ENCODE data around the gene PSME4. TPM values are rescaled to one million over a fixed set of nuclear protein-coding genes. Genes with fewer than 3 reads are reported as not detected.

The PSME4 gene
- total RNA-seq, 1 donor from 2014 or later = 45.3 TPM

GRCh38 chr2:53863538-53864227 lies 107.1 kb downstream of the PSME4 start:
- Mint-ChIP-seq H3K27ac (ENCODE audit: unreplicated experiment) (no peak overlapping the region), H3K9me3 (ENCODE audit: low read depth) (no peaks in the 10 kb centered on the region), H3K4me1 (ENCODE audit: low read depth) (no peaks in the 10 kb centered on the region), H3K4me3 (ENCODE audit: unreplicated experiment) (no peak overlapping the region), H3K27me3 (ENCODE audit: low read depth) (no peaks in the 10 kb centered on the region), H3K36me3 (ENCODE audit: low read depth) (peaks cover 20% of the 10 kb centered on the region)
- DNase-seq (ENCODE audit: low spot score) = no peak
- TF ChIP-seq CTCF (IDR thresholded peaks at IDR 0.05) = no peak

GRCh38 chr2:53861824-53862223 lies 109.0 kb downstream of the PSME4 start:
- peaks cover 19% of the 10 kb centered on the region for H3K36me3 Mint-ChIP-seq (ENCODE audit: low read depth)
- H3K27me3 Mint-ChIP-seq (ENCODE audit: low read depth) = no peaks in the 10 kb centered on the region
- TF ChIP-seq CTCF (IDR thresholded peaks at IDR 0.05) = no peak
- DNase-seq (ENCODE audit: low spot score) = no peak
- H3K27ac Mint-ChIP-seq (ENCODE audit: unreplicated experiment) = no peak overlapping the region
- no peaks in the 10 kb centered on the region for H3K4me1 Mint-ChIP-seq (ENCODE audit: low read depth)
- no peaks in the 10 kb centered on the region for H3K9me3 Mint-ChIP-seq (ENCODE audit: low read depth)
- no peak overlapping the region for H3K4me3 Mint-ChIP-seq (ENCODE audit: unreplicated experiment)

- Mint-ChIP-seq H3K4me3 (ENCODE audit: unreplicated experiment) (no peak within 1 kb of the TSS), H3K36me3 (ENCODE audit: low read depth) (peaks cover 5% of the 10 kb centered on the region), H3K27ac (ENCODE audit: unreplicated experiment) (no peak within 1 kb of the TSS), H3K9me3 (ENCODE audit: low read depth) (no peaks in the 10 kb centered on the region), H3K27me3 (ENCODE audit: low read depth) (no peaks in the 10 kb centered on the region), H3K4me1 (ENCODE audit: low read depth) (no peaks in the 10 kb centered on the region)
- TF ChIP-seq CTCF (IDR thresholded peaks at IDR 0.05) = no peak
- DNase-seq (ENCODE audit: low spot score) = no peak
Measured at GRCh38 chr2:53859206-53860181, 111.3 kb downstream of the PSME4 start, which contains the start of gene GPR75. Gene GPR75 (minus strand): TSS chr2:53859967. CDS start chr2:53854756, 5,211 bp downstream.

- Mint-ChIP-seq H3K9me3 (ENCODE audit: low read depth) (no peaks in the 10 kb centered on the region), H3K4me1 (ENCODE audit: low read depth) (no peaks in the 10 kb centered on the region), H3K27ac (ENCODE audit: unreplicated experiment) (no peak overlapping the region), H3K27me3 (ENCODE audit: low read depth) (no peaks in the 10 kb centered on the region), H3K4me3 (ENCODE audit: unreplicated experiment) (no peak overlapping the region), H3K36me3 (ENCODE audit: low read depth) (peaks cover 14% of the 10 kb centered on the region)
- DNase-seq (ENCODE audit: low spot score) = no peak
- TF ChIP-seq CTCF (IDR thresholded peaks at IDR 0.05) = no peak
Measured at GRCh38 chr2:53856272-53856671, 114.5 kb downstream of the PSME4 start.

- no peak for DNase-seq (ENCODE audit: low spot score)
- peaks cover 14% of the 10 kb centered on the region for H3K36me3 Mint-ChIP-seq (ENCODE audit: low read depth)
- H3K9me3 Mint-ChIP-seq (ENCODE audit: low read depth) = no peaks in the 10 kb centered on the region
- no peak overlapping the region for H3K4me3 Mint-ChIP-seq (ENCODE audit: unreplicated experiment)
- H3K27me3 Mint-ChIP-seq (ENCODE audit: low read depth) = no peaks in the 10 kb centered on the region
- TF ChIP-seq CTCF (IDR thresholded peaks at IDR 0.05) = no peak
- no peak overlapping the region for H3K27ac Mint-ChIP-seq (ENCODE audit: unreplicated experiment)
- H3K4me1 Mint-ChIP-seq (ENCODE audit: low read depth) = no peaks in the 10 kb centered on the region
Measured at GRCh38 chr2:53854678-53855077, 116.1 kb downstream of the PSME4 start.
